ENCODE results near the gene THSD7B.

THSD7B gene

DNA sequence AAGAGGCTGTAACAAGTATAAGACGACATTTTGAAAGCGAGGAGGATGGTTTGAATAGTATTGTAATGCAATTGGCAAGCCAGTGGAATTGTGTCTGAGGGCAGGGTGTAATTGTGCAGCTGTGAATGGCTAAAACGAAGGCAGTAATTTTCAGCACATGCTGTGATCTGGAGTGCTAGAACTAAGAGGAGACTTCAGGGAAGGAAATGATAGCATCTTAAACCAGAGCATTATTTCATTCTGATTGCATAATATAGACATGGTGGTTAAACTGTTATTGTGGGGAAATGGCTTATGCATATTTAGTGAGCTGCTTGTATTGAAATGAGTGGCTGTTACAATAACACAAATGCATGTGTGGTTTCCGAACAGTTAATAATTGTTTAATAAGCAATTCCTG lies 36.3 kb downstream of the THSD7B start:
- no peak for DNase-seq (ENCODE audit: low spot score)

DNA sequence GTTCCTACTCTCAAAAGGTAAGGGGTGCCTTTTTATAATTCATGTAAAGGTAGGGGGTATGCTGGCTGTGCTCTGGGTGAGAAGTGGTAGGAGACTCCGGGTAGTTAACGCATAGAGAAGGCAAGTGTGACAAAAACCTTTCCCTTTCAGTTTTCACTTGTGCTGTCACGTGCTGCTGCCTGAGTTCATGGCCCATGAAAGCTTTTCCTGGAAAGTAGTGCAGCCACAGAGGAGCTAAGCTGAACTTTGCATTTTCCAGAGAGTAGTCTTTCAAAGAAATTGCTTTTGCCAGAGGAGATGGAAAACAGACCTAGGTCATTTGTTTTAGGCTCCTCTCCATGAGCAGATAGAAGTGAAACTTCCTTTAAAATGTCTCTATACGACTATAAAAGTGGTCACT lies 44.7 kb downstream of the THSD7B start:
- no peak for DNase-seq (ENCODE audit: low spot score)

DNA sequence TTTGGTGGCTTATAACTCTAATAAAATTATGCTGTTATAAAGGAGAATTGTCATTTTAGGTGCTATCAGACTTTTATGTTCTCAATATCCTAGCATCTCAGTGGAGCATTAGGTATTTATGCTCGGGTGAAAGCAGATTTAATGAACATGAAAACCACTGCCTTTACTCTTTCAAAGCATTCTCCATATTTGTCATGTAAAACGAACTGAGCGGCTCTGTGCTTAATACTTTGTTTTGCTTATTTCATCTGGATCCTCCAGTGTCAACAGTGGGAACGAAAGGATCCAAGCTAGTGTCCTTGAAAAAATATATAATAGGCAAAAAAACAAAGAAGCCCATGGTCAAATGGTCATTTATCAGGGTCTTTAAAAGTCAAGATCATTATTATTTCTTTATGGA lies 53.5 kb downstream of the THSD7B start:
- no peak for DNase-seq (ENCODE audit: low spot score)

DNA sequence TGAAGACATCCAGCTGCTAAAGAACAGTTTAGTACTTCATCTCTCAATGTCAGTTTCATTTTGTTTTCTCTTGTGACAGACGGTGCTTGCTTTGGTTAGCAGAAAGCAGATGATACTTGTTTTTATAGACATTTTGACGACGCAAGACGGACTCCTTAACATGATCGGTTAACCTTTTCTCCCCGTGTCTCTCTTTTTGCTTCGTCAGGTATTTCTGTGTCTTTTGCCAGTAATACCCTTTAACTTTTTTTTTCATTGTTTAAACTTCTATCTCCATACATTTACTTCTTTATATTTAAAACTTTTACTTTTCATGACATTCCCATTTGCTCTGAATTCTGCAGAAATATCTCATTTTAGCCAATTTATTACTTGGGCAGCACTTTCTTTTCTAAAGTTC lies 57.9 kb downstream of the THSD7B start:
- DNase-seq (ENCODE audit: low spot score) = no peak

DNA sequence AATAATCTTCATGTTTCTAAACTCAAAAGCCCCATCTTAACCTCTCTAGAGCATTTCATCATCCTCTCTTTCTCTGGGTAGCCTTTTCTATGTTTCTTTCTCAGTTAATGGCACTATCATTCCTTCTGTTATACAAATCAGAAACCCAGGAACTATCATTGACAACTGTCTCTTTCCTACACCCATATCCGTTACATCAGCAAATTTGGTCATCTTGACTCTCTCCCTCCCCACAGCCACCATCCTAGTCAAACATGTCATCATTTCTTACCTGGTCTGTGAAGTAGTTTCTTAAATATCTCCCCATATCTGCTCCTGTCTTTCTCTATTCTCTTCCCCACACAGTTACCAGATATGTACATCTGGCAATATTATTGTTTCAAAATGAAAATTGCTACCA lies 62.8 kb downstream of the THSD7B start:
- DNase-seq (ENCODE audit: low spot score) = no peak

DNA sequence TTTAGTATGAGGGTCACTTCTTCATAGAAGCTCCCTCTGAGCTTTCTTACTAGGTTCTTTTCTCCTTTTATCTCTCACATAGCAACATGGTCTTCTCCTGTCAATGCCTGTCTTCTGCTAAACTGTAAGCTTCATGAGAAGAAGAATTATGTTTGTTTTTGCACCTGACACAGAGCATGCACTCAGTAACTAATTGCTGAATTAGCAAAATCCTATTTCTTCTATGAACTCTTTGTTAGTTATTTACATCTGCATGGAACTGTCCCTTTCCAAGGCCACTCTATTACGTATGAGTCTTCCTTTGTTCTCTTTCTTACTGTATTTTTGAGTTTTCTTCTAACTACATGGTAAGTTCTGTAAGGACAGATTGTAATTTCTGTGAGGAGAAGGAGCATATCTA lies 63.4 kb downstream of the THSD7B start:
- DNase-seq (ENCODE audit: low spot score) = no peak

DNA sequence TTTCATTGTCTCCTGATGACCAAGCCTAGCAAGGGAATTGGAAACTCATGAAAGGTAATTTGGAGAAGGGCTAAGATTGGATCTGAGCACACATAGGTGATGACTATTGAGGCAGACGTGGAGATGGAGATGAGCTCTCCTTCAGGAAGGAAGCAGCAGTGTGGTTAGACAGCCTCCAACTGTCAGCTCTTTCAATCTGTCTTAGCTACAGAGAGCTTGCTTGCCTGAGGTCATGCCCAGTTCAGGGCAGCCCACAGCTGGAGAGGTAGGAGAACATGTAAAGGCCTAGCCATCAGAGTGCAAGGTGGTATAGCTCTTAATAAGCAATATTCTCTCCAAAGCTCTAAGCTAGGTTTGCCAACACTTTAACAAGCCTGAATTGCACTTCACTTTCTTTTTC lies 79.2 kb downstream of the THSD7B start:
- no peak for DNase-seq (ENCODE audit: low spot score)

DNA sequence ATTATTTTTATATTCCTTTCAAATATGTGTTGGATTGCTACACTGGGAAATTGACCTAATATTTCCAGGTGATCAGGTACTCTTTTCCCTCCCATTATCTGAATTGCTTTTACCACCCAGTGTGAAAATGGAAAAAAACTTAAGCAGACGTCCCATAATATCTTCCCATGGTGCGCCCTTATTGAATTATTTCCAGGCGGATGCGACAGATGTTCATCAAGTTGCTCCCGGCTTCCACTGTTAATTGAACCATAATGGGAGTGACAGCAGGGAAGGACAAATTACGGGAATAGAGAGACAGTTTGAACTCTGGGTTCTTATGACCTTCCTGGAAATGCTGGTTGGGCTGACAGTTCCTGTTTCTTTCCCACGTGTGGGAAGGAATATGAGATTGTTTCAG lies 93.3 kb downstream of the THSD7B start:
- no peak for DNase-seq (ENCODE audit: low spot score)

DNA sequence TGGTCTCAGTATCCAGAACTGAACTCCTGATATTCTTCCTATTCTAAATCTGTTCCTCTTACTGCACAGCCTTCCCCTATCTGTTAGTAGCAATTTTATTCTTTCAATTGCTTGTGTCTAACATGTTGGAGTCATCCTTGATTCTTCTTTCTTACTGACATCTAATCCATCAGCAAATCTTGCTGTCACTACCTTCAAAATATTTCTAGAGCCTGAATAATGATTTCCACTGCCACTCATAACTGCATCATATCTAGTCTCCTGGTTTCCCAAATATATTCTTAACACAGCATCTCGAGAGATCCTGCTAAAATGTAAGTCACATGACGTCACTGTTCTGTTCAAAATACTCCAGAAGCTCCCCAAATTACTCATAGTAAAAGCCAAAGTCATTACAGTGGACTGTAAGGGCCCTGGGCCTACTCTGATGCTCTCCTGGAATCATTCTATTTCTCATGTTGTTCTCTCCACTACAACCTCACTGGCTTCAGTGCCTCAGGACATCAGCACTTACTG lies 95.2 kb downstream of the THSD7B start:
- DNase-seq (ENCODE audit: low spot score) = no peak

DNA sequence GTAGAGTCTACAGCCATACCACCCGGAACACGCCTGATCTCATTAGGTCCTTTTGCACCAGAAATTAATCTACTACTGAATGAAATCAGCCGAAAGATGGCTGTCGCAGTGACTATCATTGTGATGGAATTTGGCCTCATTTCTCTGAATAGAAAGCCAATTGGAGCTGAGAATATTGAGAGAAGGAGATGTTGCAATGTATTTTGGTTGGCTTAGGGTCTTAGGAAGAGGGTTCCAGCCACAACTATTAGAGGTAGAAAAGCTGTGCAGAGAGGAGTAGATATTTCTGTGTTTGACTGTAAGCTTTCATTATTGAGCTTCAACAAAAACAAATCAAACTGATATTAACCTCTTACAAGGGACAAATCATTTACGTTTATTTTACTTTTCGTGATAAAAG lies 98.1 kb downstream of the THSD7B start:
- no peak for DNase-seq (ENCODE audit: low spot score)

DNA sequence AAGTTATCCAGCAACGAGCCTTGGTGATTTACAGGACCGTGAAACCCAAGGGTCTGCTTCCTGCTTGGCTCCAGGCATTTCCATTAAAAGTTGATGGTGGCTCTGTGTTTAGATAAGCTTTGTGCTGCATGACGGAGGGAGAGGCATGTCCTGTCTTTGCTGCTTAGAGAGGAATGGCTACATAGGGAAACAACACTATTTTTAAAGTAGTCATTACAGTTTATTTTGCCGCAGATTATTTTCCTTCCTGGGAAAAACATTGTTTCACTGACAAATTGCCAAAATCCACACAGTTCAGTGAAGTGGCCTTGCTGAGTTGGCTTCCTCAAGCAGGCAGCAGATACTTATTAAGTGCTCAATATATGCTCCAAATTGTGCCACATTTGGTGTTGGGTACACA lies 98.5 kb downstream of the THSD7B start:
- no peak for DNase-seq (ENCODE audit: low spot score)

DNA sequence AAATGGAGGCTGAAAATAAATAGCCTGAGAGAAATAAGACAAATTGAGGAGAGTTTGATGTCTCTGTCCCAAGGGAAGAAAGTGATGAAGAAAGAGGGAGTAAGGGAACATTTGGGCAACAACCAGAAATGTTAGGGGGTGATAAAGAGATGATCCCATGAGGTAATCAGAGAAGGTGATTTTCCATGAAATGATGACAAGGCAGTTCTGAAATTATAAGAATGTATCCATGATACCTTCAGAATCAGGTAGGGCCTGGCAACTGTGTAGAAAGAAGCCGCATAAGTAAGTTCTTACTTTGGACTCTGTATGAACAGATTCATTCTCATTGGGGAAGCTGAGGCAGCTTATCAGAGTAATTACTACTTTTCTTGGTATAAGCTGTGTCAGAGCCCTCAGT lies 106.1 kb downstream of the THSD7B start:
- no peak for DNase-seq (ENCODE audit: low spot score)

DNA sequence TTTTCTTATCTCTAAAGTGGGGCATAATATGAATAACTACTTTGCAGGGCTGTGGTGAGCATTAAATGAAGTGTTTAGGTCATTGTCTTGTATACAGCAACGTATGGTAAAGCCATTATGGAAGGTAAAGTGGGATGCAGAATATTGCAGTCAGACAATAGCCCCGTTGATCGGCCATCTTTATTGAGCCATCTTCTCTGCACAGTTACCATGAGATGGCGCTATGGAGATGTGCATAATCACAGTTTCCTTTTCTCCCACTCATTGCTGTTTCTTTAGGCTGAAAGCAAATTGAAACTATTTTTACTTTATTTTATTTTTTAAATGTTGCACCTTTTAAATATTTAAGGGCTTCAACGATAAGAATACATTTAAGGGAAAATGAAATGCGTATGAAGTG lies 108.9 kb downstream of the THSD7B start:
- DNase-seq (ENCODE audit: low spot score) = no peak

DNA sequence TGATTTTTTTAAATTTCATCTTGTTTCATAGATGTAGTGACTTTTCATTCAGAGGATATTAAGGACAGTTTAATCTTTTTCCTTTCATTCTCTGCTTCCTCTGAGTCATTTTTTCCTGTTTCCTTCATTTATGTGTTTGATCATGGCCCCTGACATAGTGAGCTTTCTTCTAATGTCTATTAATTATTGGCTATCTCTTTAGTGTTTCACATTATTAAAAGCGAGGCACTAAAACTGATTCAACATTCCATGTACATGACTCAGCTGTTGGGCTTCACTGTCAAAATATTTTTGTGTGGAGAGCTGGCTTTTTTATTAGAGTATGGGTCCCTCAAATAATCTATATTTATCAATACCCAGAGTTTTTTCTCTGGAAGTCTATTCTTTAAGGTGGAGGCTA lies 125.8 kb downstream of the THSD7B start:
- no peak for DNase-seq (ENCODE audit: low spot score)

DNA sequence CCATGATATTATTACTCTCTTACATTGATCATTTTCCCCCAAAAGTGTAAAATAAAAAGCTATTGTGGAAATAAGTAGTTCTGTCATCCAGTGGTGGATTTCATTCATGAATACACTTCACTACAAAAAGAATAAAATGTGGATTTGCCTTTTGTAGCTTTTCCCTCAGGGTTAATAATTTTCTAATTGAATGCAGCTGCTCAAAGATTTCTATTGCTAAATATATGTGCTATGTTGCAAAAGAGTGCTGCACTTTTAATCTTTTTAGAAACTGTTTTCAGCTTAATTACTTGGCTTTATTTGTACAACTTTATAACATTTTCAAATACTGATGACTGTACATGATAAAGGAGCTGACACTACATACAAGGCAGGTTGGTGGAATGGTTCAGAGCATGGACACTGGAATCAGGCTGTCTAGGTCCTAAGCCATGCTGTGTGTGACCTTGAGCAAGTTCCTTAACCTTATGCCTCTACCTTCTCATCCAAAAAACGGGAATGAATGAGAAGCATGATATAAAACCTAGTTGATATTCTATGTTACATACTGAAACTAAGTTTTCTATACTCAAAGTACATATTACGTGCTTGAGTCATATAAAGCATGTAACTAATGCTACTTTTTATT lies 128.8 kb downstream of the THSD7B start:
- DNase-seq (ENCODE audit: low spot score) = no peak

DNA sequence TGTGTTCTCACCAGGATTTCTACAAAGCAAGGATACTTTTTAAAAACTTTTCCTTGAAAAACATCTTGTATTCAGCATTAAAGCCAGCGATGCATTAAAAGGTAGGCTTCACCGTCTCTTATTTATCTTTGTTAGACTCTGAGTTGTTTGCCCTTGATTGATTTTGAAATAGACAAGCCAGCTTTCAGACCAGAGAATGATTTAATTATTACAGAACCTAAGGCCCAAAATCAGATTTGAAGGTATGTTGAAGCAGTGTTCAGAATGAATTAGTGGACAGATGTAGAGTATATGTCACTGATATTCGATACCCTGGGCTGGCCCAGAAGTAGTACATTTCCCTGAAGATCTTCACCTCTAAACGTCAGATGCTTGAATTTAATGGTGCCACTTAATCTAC lies 136.4 kb downstream of the THSD7B start:
- no peak for DNase-seq (ENCODE audit: low spot score)

DNA sequence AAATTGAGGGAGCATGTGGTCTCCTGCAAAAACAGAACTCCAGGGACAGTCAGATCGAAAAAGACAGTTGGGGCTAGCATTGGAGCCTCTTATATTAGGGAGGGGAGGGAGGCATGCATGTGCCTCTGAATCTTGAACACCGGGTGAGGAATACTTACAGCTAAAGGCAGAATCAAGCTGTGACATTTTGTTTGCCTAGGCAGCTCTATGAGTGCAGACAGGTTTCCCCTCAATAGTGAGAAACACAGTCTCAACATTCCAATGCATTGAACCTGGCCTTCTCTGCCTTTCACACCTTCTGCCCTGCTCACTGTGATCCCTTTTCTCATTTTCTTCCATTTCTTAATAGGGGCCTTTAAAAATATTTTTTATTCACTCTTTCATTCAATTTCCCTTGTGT lies 140.4 kb downstream of the THSD7B start:
- no peak for DNase-seq (ENCODE audit: low spot score)

DNA sequence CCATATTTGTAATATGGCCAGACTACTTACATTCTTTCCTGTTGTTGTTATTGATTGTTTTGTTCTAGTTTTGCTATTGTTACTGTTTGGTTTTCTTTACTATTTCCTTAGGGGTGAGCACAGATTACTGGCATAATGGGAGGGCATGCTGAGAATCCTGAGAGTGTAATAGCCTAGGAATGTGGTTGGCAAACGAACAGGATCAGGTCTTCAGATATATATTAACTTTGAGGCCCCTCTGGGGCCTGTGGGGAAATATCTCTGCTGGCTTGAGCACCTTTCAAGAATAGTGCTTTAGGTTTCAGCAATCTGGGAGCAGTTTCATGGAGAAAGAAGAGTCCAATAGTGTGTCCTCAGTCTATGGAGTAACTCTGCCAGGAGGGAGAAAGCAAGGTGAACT lies 144.4 kb downstream of the THSD7B start:
- DNase-seq (ENCODE audit: low spot score) = no peak

DNA sequence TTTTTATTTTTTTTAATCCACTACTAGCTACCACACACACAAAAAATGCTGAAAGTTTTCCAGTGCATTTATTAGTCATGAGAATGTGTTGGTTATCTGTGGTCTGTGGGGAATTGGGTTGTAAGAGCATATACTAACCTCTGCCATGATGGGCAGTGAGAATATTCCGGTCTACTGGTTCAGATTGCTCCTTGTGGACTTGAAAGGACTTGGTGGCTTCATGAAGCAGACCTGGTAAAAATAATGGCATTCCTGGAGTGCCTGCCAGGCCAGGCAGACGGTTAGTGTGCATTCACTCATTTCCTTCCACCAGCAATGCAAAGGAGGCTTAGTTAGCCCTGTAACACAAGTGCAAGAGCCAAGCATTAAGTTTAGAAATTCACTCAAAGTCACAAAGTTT lies 150.8 kb downstream of the THSD7B start:
- no peak for DNase-seq (ENCODE audit: low spot score)

DNA sequence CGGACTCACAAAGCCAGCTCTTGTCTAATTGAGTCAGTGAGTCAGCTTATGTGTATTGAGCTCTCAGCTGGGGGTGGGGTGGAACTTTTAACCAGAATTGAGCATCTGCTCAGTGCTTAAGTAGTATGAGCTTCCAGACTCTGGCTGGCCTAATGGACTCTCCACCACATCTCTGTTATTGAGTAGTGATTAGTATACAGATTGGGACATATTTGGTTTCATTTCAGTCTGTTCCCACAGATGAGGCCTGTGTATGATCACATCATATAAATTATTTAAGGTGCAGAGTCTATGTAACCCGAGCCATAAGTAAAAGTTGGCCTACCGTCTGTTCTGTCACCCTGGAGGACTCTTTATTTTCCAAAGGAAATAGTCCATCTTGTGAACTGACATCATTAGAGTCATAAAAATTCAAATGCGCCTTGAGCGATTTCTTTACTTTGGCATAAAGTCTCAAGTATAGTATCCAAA lies 152.1 kb downstream of the THSD7B start:
- no peak for DNase-seq (ENCODE audit: low spot score)

DNA sequence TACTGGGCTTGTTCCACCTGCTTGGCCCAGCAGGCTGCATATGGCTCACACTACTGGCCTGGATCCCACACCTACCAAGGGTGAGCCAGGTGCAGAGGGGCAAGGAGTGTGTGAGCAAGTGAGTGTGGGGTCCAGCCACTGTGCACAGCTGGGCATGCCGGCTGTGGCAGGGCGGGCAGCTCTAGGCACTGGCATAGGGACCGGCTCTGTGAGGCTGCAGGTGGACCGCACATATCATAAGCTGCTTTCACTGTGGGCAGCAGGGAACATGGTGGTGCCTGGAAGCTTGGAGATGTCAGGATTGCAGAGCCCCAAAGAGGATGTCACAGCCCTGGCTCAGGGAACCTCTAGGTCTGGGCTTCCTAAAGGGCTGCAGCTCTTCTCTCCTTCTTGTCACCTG lies 154.3 kb downstream of the THSD7B start:
- DNase-seq (ENCODE audit: low spot score) = no peak

DNA sequence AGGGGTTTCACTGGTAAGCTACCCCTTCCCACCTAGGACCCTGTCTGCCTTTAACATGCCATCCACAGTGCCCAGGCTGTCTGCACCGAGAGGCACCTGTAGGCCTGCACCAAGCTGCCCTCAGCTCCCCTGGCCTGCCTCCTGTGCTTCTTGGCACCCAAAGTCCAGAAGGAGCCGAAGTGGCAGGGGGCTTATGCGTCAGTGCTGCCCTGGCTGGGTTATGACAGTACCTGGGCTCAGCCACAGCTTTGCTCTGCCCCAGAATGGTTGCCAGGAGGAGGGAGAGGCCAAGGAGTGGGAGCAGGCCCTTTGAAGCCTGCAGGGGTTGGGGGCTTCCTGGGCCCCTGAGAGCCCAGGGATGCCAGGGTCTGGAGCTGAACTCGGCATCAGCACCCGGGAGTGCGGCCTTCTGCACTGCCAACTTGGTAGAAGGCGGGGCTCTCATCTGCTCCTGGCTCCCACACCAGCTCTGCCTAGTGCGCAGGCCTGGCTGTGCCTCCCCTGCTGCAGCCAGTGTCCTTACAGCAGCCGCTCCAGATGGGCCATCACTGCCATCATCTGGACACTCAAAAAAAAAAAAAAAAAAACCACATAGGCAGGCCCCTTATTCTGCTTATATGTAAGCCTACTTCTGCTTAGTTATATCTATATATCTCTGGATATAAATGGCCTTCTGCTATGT lies 155.4 kb downstream of the THSD7B start:
- DNase-seq (ENCODE audit: low spot score) = no peak

DNA sequence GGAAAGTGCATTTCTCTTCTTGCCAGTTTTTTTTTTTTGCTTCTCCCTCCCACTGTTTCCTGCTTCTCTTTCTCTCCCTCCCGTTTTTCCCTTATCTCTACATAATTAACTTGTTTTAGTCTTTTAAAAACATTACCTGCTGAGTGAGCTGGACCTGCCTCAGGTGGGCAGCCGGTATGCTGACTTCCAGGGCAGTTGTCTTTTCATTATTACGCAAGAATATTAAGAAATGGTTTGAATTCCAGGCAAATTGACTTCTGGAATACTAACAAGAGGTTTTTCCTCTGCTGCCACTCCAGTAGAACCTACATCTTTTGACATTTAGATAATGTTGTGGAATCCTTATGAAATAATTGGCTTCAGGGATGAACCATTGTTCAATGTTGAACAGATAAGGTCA lies 161.8 kb downstream of the THSD7B start:
- no peak for DNase-seq (ENCODE audit: low spot score)

DNA sequence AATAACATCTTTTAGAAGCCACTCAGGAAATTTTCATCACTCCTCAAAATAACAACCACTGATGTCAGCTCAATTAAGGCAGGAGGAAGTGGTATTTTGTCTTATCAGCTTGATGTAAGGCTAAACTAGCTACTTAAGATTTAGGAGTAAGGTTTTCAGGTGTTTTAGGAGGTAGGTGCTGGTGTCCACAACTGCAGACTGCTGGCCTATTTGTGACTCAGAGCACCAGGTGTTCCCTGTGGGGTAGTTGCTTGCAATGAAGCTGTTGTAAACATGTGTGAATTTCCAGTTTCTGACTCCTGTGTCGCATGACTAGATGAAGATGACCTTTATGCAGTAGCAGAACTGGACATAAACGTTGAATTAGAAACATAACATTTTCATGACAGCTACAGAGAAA lies 164.2 kb downstream of the THSD7B start:
- no peak for DNase-seq (ENCODE audit: low spot score)

Measured in AG08396 (cell line).